Measurements from ENCODE around the gene ATAD3C.

GRCh38 chr1:1435911-1436629, 13.4 kb upstream of the ATAD3C start:
- no peak for TF ChIP-seq POLR2AphosphoS5 (IDR thresholded peaks at IDR 0.05; ENCODE audit: low read depth, low read length)
- no peak for TF ChIP-seq TAF1 (IDR thresholded peaks at IDR 0.05; ENCODE audit: low read depth, low read length)
- TF ChIP-seq POLR2A (IDR thresholded peaks at IDR 0.05; ENCODE audit: low read depth, low read length) = no peak
- no peak for TF ChIP-seq SPI1 (IDR thresholded peaks at IDR 0.05; ENCODE audit: low read depth, low read length)
- TF ChIP-seq POU2F2 (IDR thresholded peaks at IDR 0.05; ENCODE audit: low read depth, low read length) = no peak
- TF ChIP-seq PAX5 (IDR thresholded peaks at IDR 0.05; ENCODE audit: insufficient read depth, low read length, severe bottlenecking) = no peak

All from GM12891 (cell line).